ENCODE measurements around the gene VAPB. TPM values are rescaled to one million over a fixed set of nuclear protein-coding genes. Genes with fewer than 3 reads are reported as not detected.
A peak's percentile ranks its signal among the peaks of the same experiment; 100 is the strongest.
"Not testable (repeated sequence)": the region's sequence is repeated elsewhere in the genome, so short reads cannot be mapped to it uniquely, and the experiment has no call there.

VAPB gene
- total RNA-seq, 1 donor, result 15.1 TPM

DNA sequence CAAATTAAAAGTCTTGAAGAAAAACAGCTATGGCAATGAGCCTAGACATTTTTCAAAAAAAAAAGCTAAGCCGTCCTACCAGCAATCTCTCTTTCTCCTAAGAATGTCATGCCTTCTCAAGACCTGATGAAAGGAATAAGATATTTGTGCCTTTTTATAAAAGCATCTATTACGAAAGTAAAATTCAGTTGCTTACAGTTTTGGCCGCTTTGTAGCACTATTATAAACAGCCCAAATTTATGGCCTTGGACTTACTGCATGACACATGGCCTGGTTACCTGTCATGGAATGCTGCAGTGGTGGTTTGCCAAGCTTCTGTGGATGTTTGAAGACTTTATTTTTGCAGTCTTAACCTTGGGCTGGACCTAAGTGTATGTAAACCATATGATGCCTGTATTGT lies 22.2 kb upstream of the VAPB start:
- TF ChIP-seq, protein P1, sequence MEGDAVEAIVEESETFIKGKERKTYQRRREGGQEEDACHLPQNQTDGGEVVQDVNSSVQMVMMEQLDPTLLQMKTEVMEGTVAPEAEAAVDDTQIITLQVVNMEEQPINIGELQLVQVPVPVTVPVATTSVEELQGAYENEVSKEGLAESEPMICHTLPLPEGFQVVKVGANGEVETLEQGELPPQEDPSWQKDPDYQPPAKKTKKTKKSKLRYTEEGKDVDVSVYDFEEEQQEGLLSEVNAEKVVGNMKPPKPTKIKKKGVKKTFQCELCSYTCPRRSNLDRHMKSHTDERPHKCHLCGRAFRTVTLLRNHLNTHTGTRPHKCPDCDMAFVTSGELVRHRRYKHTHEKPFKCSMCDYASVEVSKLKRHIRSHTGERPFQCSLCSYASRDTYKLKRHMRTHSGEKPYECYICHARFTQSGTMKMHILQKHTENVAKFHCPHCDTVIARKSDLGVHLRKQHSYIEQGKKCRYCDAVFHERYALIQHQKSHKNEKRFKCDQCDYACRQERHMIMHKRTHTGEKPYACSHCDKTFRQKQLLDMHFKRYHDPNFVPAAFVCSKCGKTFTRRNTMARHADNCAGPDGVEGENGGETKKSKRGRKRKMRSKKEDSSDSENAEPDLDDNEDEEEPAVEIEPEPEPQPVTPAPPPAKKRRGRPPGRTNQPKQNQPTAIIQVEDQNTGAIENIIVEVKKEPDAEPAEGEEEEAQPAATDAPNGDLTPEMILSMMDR (IDR thresholded peaks at IDR 0.05; ENCODE audit: insufficient read depth, low read depth, low read length), result no peak
- DNase-seq (ENCODE audit: low read depth), result peak; percentile 75
- no peak overlapping the region for H3K4me3 ChIP-seq (ENCODE audit: low read depth, low read length)

DNA sequence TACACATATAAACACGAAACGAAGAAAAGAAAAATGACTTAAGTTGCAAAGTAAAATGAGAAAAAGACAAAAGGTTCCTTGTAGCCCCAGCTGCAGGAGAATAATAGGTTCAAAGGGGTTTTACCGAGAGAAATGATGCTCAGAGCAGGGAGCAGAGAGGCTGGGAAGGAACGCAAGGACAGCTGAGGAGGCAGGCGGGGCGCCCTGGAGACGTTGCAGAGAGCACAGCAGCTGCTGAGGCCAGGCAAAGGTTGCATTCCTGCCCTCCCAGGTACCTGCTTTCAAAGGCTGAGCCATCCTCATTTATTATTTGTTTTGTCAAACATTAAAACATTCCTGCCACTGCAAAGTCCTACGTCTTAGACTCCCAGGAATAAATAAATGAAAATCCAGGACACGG lies 16.2 kb upstream of the VAPB start:
- H3K4me3 ChIP-seq (ENCODE audit: low read depth, low read length), result no peak overlapping the region
- no peak for DNase-seq (ENCODE audit: low read depth)
- TF ChIP-seq, protein P1 (IDR thresholded peaks at IDR 0.05; ENCODE audit: insufficient read depth, low read depth, low read length), result no peak

DNA sequence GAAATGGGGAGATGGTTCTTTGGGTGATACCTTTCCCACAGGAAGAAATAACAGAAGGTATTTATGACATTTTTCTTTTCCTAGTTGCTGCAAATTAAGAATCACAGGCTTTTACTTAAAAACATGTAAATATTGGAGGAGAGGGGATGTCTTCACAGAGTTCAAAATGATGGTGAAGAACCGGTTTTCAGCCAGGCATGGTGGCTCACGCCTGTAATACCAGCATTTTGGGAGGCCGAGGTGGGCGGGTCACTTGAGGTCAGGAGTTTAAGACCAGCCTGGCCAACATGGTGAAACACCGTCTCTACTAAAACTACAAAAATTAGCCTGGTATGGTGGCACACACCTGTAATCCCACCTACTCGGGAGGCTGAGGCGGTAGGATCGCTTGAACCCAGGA lies 15.7 kb upstream of the VAPB start:
- DNase-seq (ENCODE audit: low read depth); H3K4me3 ChIP-seq (ENCODE audit: low read depth, low read length): not testable (repeated sequence)

GRCh38 chr20:58374027-58374850 lies 14.8 kb upstream of the VAPB start:
- no peak overlapping the region for H3K4me3 ChIP-seq (ENCODE audit: low read depth, low read length)
- TF ChIP-seq, protein P1 (IDR thresholded peaks at IDR 0.05; ENCODE audit: insufficient read depth, low read depth, low read length), result no peak
- no peak for DNase-seq (ENCODE audit: low read depth)

DNA sequence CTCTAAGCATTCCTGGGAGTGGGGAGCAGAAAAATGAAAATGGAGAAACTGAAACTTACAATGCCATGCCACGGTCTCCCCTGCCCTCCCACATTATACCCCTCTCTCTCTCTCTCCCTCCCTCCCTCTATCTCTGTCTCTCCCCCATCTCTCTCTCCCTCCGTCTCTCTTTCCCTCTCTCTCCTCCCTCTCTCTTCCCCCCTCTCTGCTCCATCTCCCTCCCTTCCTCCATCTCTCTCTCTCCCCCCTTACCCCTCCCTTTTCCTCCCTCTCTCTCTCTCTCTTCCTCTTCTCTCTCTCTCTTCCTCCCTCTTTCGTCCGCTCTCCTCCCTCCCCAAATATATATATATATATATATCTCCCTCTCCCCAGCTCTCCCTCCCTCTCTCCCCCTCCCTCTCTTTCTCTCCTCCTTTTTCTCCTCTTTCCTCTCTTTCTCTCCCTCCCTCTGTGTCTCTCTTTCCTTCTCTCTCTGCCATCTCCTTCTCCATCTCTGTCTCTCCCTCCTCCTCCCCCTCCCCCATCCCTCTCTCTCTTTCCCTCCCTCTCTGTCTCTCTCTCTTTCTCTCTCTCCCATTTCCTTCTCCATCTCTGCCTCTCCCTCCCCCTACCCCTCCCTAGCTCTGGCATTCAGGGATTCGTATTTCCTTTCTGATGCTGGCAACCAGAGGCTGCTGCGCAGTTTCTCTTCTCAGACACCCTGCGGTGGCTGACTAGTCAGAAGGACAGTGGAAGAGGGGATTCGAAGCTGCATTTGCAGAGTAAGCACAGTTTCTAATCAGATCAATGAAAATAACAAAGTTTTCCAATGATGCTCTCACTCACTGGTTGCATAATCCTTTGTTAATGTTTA lies 13.9 kb upstream of the VAPB start:
- TF ChIP-seq, protein P1 (IDR thresholded peaks at IDR 0.05; ENCODE audit: insufficient read depth, low read depth, low read length), result no peak
- DNase-seq (ENCODE audit: low read depth), result peak; percentile 12
- no peak overlapping the region for H3K4me3 ChIP-seq (ENCODE audit: low read depth, low read length)

DNA sequence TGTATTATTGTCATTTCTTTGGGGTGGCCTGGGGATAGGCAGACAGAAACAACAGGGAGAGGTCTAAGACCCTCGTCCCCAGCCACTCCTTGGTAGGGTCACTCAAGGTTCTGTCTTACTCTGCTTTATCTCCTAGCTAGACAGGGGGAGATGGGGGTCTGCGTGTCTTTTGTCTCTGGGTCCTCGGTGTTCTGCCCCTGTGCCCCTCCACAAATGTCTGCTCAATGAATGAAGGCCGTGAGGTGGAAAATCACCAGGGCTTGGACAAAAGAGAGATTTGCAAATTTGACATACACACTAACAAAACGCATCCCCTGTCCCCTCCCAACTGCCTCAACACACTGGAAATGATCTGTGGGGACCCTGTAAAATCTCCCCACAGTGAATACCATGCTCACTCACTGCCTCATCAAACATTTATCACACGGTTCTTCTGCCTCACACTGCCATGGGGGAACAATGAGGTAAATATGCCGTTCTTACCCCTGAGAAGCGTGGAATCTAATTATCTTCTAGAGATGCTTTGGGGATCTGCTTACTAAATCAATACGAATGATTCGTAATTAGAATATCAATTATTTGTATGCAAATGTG lies 13.2 kb upstream of the VAPB start:
- TF ChIP-seq, protein P1 (IDR thresholded peaks at IDR 0.05; ENCODE audit: insufficient read depth, low read depth, low read length), result no peak

GRCh38 chr20:58377017-58377416 lies 12.0 kb upstream of the VAPB start:
- H3K4me3 ChIP-seq (ENCODE audit: low read depth, low read length), result no peak overlapping the region
- no peak for DNase-seq (ENCODE audit: low read depth)
- TF ChIP-seq, protein P1 (IDR thresholded peaks at IDR 0.05; ENCODE audit: insufficient read depth, low read depth, low read length), result no peak

More for the DNA sequence above, 13.2 kb upstream of the VAPB start:
- no peak overlapping the region for H3K4me3 ChIP-seq (ENCODE audit: low read depth, low read length)
- DNase-seq (ENCODE audit: low read depth), result no peak
